ENCODE results near the gene POLA2.
A peak's percentile ranks its signal among the peaks of the same experiment; 100 is the strongest.
"Not testable (repeated sequence)": the region's sequence is repeated elsewhere in the genome, so short reads cannot be mapped to it uniquely, and the experiment has no call there.

The POLA2 gene

GRCh38 chr11:65310215-65310614 lies 48.5 kb downstream of the POLA2 start:
- DNase-seq, result no peak

GRCh38 chr11:65310736-65311135 lies 49.0 kb downstream of the POLA2 start:
- DNase-seq, result no peak

GRCh38 chr11:65311170-65311678 lies 49.5 kb downstream of the POLA2 start:
- no peak for DNase-seq

GRCh38 chr11:65314501-65315203 lies 52.9 kb downstream of the POLA2 start, which contains the start of gene CDC42EP2:
Gene CDC42EP2, plus strand, starts transcription at chr11:65314866. Its CDS starts 6,033 bp downstream, at chr11:65320899.
- peak; percentile 83 for DNase-seq

- peak; percentile 92 for DNase-seq
Measured at GRCh38 chr11:65315204-65315865, 53.6 kb downstream of the POLA2 start.

GRCh38 chr11:65315866-65316226 lies 54.1 kb downstream of the POLA2 start:
- DNase-seq, result no peak

- no peak for DNase-seq
Measured at GRCh38 chr11:65316227-65317024, 54.7 kb downstream of the POLA2 start.

GRCh38 chr11:65317025-65317786 lies 55.4 kb downstream of the POLA2 start:
- DNase-seq, result no peak

- no peak for DNase-seq
Measured at GRCh38 chr11:65320386-65321075, 58.8 kb downstream of the POLA2 start.

GRCh38 chr11:65321076-65321475 lies 59.3 kb downstream of the POLA2 start:
- DNase-seq, result no peak

- no peak for DNase-seq
Measured at GRCh38 chr11:65321828-65322485, 60.2 kb downstream of the POLA2 start.

GRCh38 chr11:65323813-65324212 lies 62.1 kb downstream of the POLA2 start:
- no peak for DNase-seq

GRCh38 chr11:65325435-65325834 lies 63.7 kb downstream of the POLA2 start:
- no peak for DNase-seq

GRCh38 chr11:65327021-65327420 lies 65.3 kb downstream of the POLA2 start:
- no peak for DNase-seq

GRCh38 chr11:65329478-65329877 lies 67.7 kb downstream of the POLA2 start:
- no peak for DNase-seq

GRCh38 chr11:65329944-65330403 lies 68.2 kb downstream of the POLA2 start:
- DNase-seq, result peak; percentile 93

- no peak for DNase-seq
Measured at GRCh38 chr11:65330544-65330943, 68.8 kb downstream of the POLA2 start.

GRCh38 chr11:65332591-65332990 lies 70.8 kb downstream of the POLA2 start:
- not testable (repeated sequence) for DNase-seq

GRCh38 chr11:65334696-65335295 lies 73.0 kb downstream of the POLA2 start:
- DNase-seq, result no peak

- DNase-seq, result no peak
Measured at GRCh38 chr11:65338676-65339075, 76.9 kb downstream of the POLA2 start.

- DNase-seq, result no peak
Measured at GRCh38 chr11:65340226-65340625, 78.5 kb downstream of the POLA2 start.

All from stimulated activated CD8-positive, alpha-beta memory T cell treated with anti-CD3 and anti-CD28 coated beads, Interleukin-4, amount 100 ng/mL, for 48 hours (primary cell).